ENCODE data around the gene TCP11L2.
"Not testable (repeated sequence)": the region's sequence is repeated elsewhere in the genome, so short reads cannot be mapped to it uniquely, and the experiment has no call there.

TCP11L2 gene

GRCh38 chr12:106345746-106346145 is 43.2 kb downstream of the TCP11L2 start:
- peak; percentile 53 for DNase-seq

- DNase-seq = no peak
These were observed 45.9 kb downstream of the TCP11L2 start for GRCh38 chr12:106348411-106348810.

- no peak for DNase-seq
These were observed 50.6 kb downstream of the TCP11L2 start for GRCh38 chr12:106353175-106353574.

DNA sequence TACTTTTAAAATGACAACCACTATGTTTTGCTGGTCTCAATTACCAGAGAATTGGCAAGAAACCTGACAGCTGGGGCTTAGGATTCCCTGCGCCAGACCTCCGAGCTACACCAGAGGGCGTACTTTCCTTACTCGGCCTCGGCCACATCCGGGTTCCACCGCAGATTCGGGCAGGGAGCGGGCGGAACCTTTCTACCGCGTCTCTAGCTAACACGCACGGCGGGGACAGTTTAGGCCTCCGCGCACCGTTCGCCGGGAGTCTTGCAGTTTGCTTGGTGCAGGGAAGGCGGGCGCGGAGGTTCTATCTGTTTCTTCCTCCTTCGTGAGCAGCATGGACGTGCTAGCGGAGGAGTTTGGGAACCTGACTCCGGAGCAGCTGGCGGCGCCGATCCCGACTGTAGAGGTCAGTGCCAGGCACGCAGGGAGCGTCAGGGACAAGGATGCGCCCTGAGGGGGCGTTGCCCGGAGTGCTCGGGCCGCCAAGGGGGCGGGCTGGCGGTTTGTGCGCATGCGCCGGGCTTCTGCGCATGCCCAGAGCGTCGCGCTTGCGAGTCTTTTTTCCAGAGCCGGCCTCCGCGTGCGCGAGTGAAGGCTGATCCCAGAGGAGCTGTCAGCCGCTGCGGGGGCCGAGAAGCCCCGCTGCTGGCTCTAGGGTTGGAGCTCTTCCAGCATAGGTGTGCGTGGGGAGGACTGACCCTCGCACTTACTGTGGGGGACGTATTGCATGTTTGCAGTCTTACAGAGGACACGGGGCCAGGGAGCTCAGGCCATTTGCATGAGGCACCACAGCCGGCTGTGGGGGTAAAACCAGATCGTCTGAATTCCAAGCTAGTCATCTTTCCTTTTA is 55.2 kb downstream of the TCP11L2 start, which contains the start of gene POLR3B:
Gene POLR3B (plus strand): TSS at position 200 of the 847 bp plus-strand sequence. CDS start 132 bp downstream, at position 332.
- DNase-seq = peak; percentile 97

- DNase-seq = peak; percentile 65
These were observed 56.1 kb downstream of the TCP11L2 start for GRCh38 chr12:106358396-106359241.

DNA sequence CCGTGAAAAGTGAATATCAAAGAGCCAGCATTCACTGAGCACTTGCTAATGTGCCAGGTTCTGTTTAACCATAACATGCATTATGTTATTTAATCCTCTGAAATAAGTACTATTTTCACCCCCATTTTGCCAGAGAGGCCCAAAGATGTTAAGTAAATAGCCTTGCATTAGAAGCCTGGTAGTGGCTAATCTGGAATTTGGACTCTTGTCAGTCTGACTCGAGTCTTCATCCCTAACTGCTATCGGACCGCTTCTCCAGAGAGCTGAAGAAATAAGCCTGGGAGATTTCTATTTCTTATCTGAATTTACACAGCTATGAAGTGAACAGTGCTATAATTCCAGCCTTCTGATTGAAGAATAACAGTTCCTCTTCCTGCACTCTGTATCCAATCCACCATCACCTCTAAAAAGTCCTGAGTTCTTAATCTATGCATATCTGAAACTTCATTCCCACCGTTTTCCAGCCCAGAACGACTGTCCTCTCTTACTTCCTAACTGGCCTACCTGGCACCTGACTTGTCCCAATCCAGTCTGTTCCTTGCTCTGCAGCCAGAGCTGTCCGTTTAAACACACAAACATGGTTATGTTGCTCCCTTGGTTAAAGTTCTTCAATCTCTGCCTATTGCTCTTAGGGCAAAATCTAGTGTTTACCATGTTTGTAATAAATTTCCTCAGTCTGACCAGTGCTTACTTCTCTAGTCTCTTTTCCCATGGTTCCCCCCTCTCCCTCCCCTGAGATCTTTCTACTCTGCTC is 57.3 kb downstream of the TCP11L2 start:
- no peak for DNase-seq

DNA sequence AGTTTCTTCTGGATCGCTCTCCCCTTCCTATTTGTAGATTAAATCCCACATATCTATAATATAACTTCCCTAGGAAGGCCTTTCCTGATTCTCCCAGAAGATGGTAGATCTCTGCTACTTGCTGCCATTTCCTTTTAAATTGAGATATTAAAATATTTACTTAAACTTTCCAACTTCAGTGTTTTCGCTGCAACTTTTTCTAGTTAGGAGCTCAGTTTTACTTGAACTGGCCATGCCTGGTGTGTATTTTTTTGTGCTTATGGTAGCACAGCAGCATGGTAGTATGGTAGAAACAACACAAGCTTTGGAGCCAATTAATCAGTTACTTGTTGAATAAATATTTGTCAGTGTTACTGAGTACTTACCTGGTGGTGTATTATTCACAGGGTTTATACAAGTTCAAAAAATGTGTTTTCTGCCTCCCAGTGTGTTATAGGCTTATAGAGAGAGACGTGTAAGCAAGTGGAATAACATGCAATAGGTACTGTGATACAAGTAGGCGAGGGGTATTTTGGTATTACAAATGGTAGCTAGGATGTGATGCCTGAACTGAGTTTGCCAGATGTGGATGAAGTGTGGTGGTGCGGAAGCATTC is 58.0 kb downstream of the TCP11L2 start:
- DNase-seq = no peak

DNA sequence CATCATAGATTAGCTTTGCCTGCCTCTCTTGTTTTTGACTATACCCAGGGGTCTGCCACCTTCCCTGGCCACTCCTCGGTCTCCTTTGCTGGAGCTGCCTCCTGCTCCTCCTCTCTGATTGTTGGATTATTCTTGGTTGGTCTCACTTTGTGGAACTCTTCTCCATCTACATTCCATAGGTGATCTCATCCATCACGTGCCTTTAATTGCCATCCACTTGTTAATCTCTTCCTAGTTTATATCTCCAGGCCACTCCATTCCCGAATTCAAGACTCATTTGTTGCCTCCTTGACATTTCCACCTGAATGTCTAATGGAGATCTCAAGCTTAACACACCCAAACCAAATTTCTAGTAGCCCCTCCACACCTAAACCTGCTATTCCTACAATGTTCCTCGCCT is 60.4 kb downstream of the TCP11L2 start:
- no peak for DNase-seq

DNA sequence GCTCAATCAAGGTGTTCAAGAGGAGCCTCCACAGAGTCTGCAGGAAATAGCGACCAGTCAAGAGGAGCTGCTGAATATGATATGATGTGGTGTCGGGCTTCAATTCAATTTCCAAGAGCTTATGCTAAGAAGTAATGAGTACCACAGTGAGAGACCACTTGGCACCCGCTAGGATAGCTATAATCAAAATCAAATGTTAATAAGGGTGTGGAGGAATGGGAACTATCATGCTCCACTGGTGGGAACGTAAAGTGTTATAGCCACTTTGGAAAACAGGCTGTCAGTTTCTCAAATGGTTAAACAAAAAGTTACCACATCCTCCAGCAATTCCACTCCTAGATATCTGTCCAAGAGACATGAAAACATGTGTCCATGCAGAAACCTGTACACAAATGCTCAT is 61.7 kb downstream of the TCP11L2 start:
- no peak for DNase-seq

- DNase-seq = peak; percentile 82
These were observed 67.3 kb downstream of the TCP11L2 start for GRCh38 chr12:106369624-106370346.

GRCh38 chr12:106378788-106379187 is 76.3 kb downstream of the TCP11L2 start:
- no peak for DNase-seq

GRCh38 chr12:106380954-106381353 is 78.4 kb downstream of the TCP11L2 start:
- DNase-seq = peak; percentile 40

DNA sequence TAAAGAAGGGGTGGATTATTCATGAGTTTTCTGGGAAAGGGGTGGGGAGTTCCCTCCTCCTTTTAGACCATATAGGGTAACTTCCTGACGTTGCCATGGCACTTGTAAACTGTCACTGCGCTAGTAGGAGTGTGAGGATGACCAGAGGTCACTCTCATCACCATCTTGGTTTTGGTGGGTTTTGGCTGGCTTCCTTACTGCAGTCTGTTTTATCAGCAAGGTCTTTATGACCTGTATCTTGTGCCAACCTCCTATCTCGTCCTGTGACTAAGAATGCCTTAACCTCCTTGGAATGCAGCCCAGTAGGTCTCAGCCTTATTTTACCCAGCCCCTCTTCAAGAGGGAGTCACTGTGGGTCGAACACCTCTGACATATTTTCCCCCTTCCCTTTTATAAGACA is 79.3 kb downstream of the TCP11L2 start:
- DNase-seq = not testable (repeated sequence)

- peak; percentile 77 for DNase-seq
These were observed 84.4 kb downstream of the TCP11L2 start for GRCh38 chr12:106386813-106387535.

DNA sequence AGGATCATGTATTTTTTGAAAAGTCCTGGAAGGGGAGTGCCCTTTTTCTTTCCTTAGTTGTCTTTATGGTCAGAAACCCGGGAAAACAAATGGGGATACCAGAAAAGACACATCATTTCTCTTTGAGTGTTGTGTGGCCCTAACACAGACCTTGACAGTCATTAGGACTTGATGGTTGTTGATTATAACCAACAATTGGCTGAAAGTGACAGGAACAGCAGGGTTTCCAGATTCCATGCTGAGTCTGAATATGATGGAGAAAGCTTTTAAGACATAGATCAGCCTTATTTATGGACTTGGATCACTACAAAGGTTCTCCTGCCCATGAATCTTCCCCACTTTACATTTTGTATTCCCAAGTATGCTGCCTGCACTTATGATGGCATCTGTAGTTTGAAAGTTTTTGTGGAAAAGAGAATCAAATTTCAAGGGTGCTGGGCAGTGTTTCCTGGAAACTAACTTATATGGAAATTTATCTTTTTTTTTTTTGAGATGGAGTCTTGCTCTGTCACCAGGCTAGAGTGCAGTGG is 85.4 kb downstream of the TCP11L2 start:
- DNase-seq = no peak

DNA sequence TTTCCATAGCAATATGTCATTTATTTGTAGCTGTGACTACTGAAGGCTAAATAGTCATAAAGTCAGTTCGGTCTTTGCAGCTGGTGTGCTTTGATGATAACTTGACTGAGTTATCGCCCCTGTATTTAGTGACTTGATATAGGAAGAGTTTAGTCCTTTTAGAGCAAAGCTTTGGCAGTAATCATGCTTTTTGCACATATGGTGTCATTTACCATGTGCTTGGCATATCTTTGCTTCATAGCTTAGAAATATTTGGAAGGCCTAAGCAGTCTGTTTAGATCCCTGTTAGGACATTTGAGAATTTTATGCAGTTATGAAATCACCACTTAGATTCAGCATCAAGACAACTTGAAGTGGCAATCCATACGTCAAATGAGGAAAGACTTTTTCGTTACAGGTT is 86.6 kb downstream of the TCP11L2 start:
- peak; percentile 8 for DNase-seq

DNA sequence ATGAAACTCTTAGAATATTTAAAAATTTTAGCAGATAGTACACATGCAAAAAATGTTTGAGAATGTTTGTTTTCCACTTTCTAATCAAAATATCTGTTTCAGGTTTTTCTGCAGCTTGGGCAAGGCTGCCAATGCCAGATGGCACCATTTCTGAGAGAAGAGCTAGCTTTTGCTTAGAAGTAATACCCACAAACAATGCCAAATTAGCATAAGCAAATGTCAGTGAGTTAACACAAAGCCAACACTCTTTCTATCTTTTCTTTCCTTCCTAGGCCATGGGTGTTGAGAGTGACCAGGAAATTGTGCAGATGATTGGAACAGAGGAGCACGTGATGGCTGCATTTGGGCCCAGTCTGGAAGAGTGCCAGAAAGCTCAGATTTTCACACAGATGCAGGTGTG is 90.2 kb downstream of the TCP11L2 start:
- DNase-seq = no peak
